Measurements from ENCODE around the gene LRRC31. TPM values are rescaled to one million over a fixed set of nuclear protein-coding genes. Genes with fewer than 3 reads are reported as not detected.

LRRC31 gene
- total and polyA plus RNA-seq, 2 of the 13 experiments (the other 11 are each of a cell fraction or from before 2014, with no cell fraction given), result not detected

DNA sequence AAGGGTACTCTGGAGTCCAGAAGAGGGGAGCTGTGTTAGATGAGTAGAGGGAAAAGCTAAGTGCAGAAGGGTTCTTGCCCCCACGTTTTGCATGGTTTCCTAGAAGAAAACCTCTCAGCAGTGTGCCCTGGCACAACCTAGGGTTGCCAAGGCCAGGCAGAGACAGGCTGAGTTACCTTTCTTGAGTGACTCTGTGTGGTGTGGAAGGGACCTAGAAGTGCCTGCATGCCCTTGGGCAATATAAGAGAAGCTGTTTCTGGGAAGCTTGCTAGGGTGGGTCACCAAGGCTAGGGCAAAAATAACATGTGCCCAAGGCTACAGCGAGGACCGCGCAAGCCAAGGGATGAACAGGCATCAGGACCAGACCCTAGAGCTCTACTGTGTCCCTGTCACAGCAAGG is 38.2 kb upstream of the LRRC31 start:
- ATAC-seq, result no peak
- H3K4me1 ChIP-seq (ENCODE audit: insufficient read depth, low read length), result no peaks in the 10 kb centered on the region
- H3K27ac ChIP-seq (ENCODE audit: extremely low read length, insufficient read depth, low read length), result no peak overlapping the region
- no peak overlapping the region for H3K9ac ChIP-seq (ENCODE audit: insufficient read depth, low read depth, low read length)
- no peaks in the 10 kb centered on the region for H3K36me3 ChIP-seq (replicated peaks in 1 of 2; ENCODE audit: control insufficient read depth in 1 of 2, insufficient read depth in 2 of 2, low read length in 2 of 2)
- WGBS (ENCODE audit: low lambda C conversion rate), result 10% methylated on average over 2 of the region's 4 CpGs
- peaks cover 0 to 3% of the 10 kb centered on the region in 2 experiments; a peak in 2 of 5 replicates for H3K27me3 ChIP-seq (ENCODE audit: control insufficient read depth in 1 of 2, insufficient read depth in 2 of 2, low read length in 2 of 2)
- H4K20me1 ChIP-seq (ENCODE audit: insufficient read depth, low read length), result no peaks in the 10 kb centered on the region
- H3K4me3 ChIP-seq (replicated peaks in 1 of 3; ENCODE audit: insufficient read depth in 1 of 3, low read depth in 2 of 3, low read length in 3 of 3), result no peak overlapping the region
- TF ChIP-seq HNF4G (IDR thresholded peaks at IDR 0.05; ENCODE audit: borderline replicate concordance, low read depth, low read length) (no peak), HNF4G (CRISPR knock-in tag; IDR thresholded peaks at IDR 0.05; ENCODE audit: borderline replicate concordance, low read depth) (no peak), NR2F1 (CRISPR knock-in tag; IDR thresholded peaks at IDR 0.05) (no peak), ZNF224 (CRISPR knock-in tag; IDR thresholded peaks at IDR 0.05) (no peak), ZNF674 (CRISPR knock-in tag; IDR thresholded peaks at IDR 0.05; ENCODE audit: low read depth) (no peak), ZC3H4 (CRISPR knock-in tag; IDR thresholded peaks at IDR 0.05; ENCODE audit: borderline replicate concordance) (no peak), CENPX (CRISPR knock-in tag; IDR thresholded peaks at IDR 0.05) (no peak), ZNF20 (CRISPR knock-in tag; IDR thresholded peaks at IDR 0.05) (no peak)
- TF ChIP-seq, protein P1, sequence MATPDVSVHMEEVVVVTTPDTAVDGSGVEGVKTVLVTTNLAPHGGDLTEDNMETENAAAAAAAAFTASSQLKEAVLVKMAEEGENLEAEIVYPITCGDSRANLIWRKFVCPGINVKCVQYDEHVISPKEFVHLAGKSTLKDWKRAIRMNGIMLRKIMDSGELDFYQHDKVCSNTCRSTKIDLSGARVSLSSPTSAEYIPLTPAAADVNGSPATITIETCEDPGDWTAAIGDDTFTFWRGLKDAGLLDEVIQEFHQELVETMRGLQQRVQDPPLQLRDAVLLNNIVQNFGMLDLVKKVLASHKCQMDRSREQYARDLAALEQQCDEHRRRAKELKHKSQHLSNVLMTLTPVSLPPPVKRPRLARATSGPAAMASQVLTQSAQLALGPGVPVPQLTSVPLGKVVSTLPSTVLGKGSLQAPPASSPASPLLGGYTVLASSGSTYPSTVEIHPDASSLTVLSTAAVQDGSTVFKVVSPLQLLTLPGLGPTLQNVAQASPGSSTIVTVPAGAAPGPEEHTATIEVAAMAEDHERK (CRISPR knock-in tag; IDR thresholded peaks at IDR 0.05; ENCODE audit: low read depth), result no peak
- TF ChIP-seq, protein P2, sequence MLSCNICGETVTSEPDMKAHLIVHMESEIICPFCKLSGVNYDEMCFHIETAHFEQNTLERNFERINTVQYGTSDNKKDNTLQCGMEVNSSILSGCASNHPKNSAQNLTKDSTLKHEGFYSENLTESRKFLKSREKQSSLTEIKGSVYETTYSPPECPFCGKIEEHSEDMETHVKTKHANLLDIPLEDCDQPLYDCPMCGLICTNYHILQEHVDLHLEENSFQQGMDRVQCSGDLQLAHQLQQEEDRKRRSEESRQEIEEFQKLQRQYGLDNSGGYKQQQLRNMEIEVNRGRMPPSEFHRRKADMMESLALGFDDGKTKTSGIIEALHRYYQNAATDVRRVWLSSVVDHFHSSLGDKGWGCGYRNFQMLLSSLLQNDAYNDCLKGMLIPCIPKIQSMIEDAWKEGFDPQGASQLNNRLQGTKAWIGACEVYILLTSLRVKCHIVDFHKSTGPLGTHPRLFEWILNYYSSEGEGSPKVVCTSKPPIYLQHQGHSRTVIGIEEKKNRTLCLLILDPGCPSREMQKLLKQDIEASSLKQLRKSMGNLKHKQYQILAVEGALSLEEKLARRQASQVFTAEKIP (CRISPR knock-in tag; IDR thresholded peaks at IDR 0.05; ENCODE audit: borderline replicate concordance), result no peak
- BruUV-seq (replicated peaks), result no TSS peak
- no peak for FAIRE-seq
- no peaks in the 10 kb centered on the region for H3K79me2 ChIP-seq (ENCODE audit: insufficient read depth, low read length)
- no peak overlapping the region for H3K4me2 ChIP-seq (ENCODE audit: low read depth, low read length)
- POLR2A ChIA-PET, result no interaction called here
- CTCF ChIA-PET (ENCODE audit: low intra/inter-chr PET ratio, low total read pairs), result no interaction called here
- no peaks in the 10 kb centered on the region for H3K9me3 ChIP-seq (ENCODE audit: low read length)
- in situ Hi-C loops (cut with HindIII; ENCODE audit: extremely low pct_ligation_motif_present, low pct_unique_long_range_greater_than_20kb) (no loop called here), intact Hi-C loops (cut with micrococcal nuclease; ENCODE audit: unreplicated experiment) (no loop called here)
- no peak for DNase-seq (ENCODE audit: low spot score)
- H2AFZ ChIP-seq (ENCODE audit: low read length), result no peak overlapping the region
